Measurements from ENCODE around the gene MBD2. TPM values are rescaled to one million over a fixed set of nuclear protein-coding genes. Genes with fewer than 3 reads are reported as not detected.

The MBD2 gene
- 27.2 and 27.5 TPM in 2 replicates for total RNA-seq

DNA sequence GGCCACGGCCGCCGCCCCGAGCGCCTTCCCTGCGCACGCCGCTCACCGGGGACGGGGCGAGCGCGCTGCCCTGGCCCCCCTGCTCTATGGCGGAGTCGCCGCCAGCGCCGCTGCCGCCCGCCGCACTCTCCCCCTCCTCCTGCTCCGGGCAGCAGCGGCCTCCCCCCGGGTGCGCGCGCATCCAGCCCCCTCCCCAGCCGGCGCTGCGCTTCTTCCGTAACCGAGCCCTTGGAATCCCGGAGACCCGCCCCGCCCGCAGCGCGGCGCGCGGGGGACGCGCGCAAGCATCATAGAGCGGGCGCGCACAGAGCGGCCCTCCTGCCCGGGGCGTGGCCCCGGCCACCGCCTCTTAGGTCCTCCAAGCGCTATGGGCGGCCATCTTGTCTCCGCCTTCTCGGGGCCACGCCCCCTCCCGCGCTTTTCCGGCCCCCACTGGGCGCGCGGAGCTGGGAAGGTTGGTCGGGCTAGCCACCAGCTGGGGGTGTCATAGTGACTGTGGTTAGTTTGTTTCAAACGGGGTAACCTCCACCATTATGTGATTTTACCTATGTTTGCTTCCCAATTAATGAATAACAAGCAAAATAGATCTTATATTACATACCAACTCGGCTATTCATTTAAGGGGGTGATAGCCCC is at the start of gene MBD2:
TSS of gene MBD2 (minus strand) at position 291 of the 636 bp plus-strand sequence. CDS start at position 181, 110 bp downstream.

Other genes starting within 250 kb of the MBD2 start
- 18.0 and 18.9 TPM in 2 replicates for gene POLI, start 44.8 kb upstream of the MBD2 start, total RNA-seq
- gene STARD6, start 133.2 kb upstream of the MBD2 start, total RNA-seq = 0.11 TPM in 1 of 2 replicates, not detected in the other
- gene C18orf54, start 133.2 kb upstream of the MBD2 start, total RNA-seq = 3.9 and 4.3 TPM in 2 replicates